SK-N-SH (cell line): Measurements from ENCODE around the gene PRG3.

Experiments
- CTCF ChIP-seq: fragments of 200-600 bp; sonication (generic); IDR thresholded peaks from 2 replicates; pipeline ENCODE4 v1.6.1; 2017; ENCODE audit warnings: antibody characterized with exemption, mild to moderate bottlenecking, moderate library complexity
- TCF12 ChIP-seq: IDR thresholded peaks from 2 replicates; pipeline ENCODE4 v1.4.0; 2012

- TF ChIP-seq TCF12 (no peak), CTCF (no peak)
Observed at GRCh38 chr11:57386178-57386940, 5.4 kb upstream of the PRG3 start.
